Upper lobe of left lung (tissue), 6 donors: Measurements from ENCODE around the gene MDFI. TPM values are rescaled to one million over a fixed set of nuclear protein-coding genes. Genes with fewer than 3 reads are reported as not detected.

Experiments
- ATAC-seq, 2 donors: fragments of 200-7000 bp; cut with Tn5 transposase; one replicate each; pipeline ENCODE4 v1.9.1; 2022; ENCODE audit warnings: mild to moderate bottlenecking in 2 of 2, moderate library complexity in 2 of 2; ENCODE audit not compliant: low FRiP score in 2 of 2
- DNase-seq, 2 donors: peaks; one replicate each; pipeline ENCODE4 v3.0.0-alpha.2; 2019 to 2020
- H3K27ac ChIP-seq, 4 donors: fragments of 200-600 bp; sonication (generic); one replicate each; pipeline ENCODE4 v1.5.1; 2016 to 2019
- H3K27me3 ChIP-seq, 4 donors: fragments of 200-600 bp; sonication (generic); one replicate each; pipeline ENCODE4 v1.5.1; 2017 to 2019
- H3K36me3 ChIP-seq, 4 donors: fragments of 200-600 bp; sonication (generic); one replicate each; pipeline ENCODE4 v1.5.1; 2016 to 2019
- H3K4me1 ChIP-seq, 4 donors: fragments of 200-600 bp; sonication (generic); one replicate each; pipeline ENCODE4 v1.5.1; 2018 to 2019
- H3K4me3 ChIP-seq, 4 donors: fragments of 200-600 bp; sonication (generic); one replicate each; pipeline ENCODE4 v1.5.1; 2017 to 2019; ENCODE audit warnings: mild to moderate bottlenecking in 2 of 4, moderate library complexity in 1 of 4
- H3K9me3 ChIP-seq, 4 donors: fragments of 200-600 bp; sonication (generic); one replicate each; pipeline ENCODE4 v1.5.1; 2018 to 2019
- CTCF ChIP-seq, 6 experiments: fragments of 450-650 bp in 4 of 6; fragments of 200-600 bp in 2 of 6; sonication (generic) in 2 of 6; IDR thresholded peaks; one replicate each; pipeline ENCODE4 v1.5.1; 2016 to 2019; ENCODE audit warnings: antibody characterized with exemption in 6 of 6
- EP300 ChIP-seq, 4 donors: sonication (generic); formaldehyde crosslinking; IDR thresholded peaks; one replicate each; pipeline ENCODE4 v1.5.1; 2017; ENCODE audit warnings: antibody characterized with exemption in 4 of 4, control low read depth in 2 of 4
- POLR2A ChIP-seq, 4 donors: fragments of 450-650 bp; IDR thresholded peaks; one replicate each; pipeline ENCODE4 v1.5.1; 2016 to 2017; ENCODE audit warnings: antibody characterized with exemption in 4 of 4, mild to moderate bottlenecking in 2 of 4
- POLR2AphosphoS5 ChIP-seq, 2 donors: sonication (generic); formaldehyde crosslinking; IDR thresholded peaks; one replicate each; pipeline ENCODE4 v1.5.1; 2017; ENCODE audit warnings: antibody characterized with exemption in 2 of 2
- WGBS, 2 donors: methylation state at CpG; one replicate each; pipeline ENCODE4 v1.1.5; 2017 to 2018; 5-methylcytosine and 5-hydroxymethylcytosine counted together
- total RNA-seq, 6 donors: library from RNA; depleted of rRNA in 4 of 6; stranded (reverse); fragments of >200 nt in 4 of 6; gene quantifications; one replicate each; pipeline versions ENCODE4 v1.1.0 to v1.2.1, GENCODE V29; 2016 to 2021
- donor health status: DM: no; HTN: no; CAD: no; lungs with moderate emphysema.
- donor health status: DM: no; HTN: yes; CAD: no; lungs with severe emphysema.

The MDFI gene
- total RNA-seq, 6 donors from 2014 or later: 4.9 to 23.4 (median 8.0) TPM

GRCh38 chr6:41651962-41652657, 13.8 kb downstream of the MDFI start:
- no peaks in the 10 kb centered on the region for H3K9me3 ChIP-seq
- 88 to 93% methylated on average over 14 of the region's 14 CpGs for WGBS, 2 donors
- H3K27me3 ChIP-seq: no peaks in the 10 kb centered on the region
- H3K36me3 ChIP-seq: no peaks in the 10 kb centered on the region
- no peak for ATAC-seq
- no peak overlapping the region for H3K27ac ChIP-seq
- no peak overlapping the region for H3K4me3 ChIP-seq
- no peak for DNase-seq
- H3K4me1 ChIP-seq: peaks cover 10 to 18% (median 15%) of the 10 kb centered on the region in 4 donors
- TF ChIP-seq POLR2A (IDR thresholded peaks at IDR 0.05): no peak
- TF ChIP-seq CTCF (IDR thresholded peaks at IDR 0.05): no peak
- TF ChIP-seq EP300 (IDR thresholded peaks at IDR 0.05): no peak
- no peak for TF ChIP-seq POLR2AphosphoS5 (IDR thresholded peaks at IDR 0.05)

- Histone ChIP-seq H3K4me1 (peaks cover 10 to 18% (median 15%) of the 10 kb centered on the region in 4 donors), H3K27ac (no peak overlapping the region), H3K27me3 (no peaks in the 10 kb centered on the region), H3K4me3 (no peak overlapping the region), H3K36me3 (no peaks in the 10 kb centered on the region), H3K9me3 (no peaks in the 10 kb centered on the region)
- peak; percentile 48 to 75 for DNase-seq
- WGBS, 2 donors: 69 to 79% methylated on average over 18 to 32 of the region's 32 CpGs
- peak in 1 of 2 donors; percentile 37 for ATAC-seq
- no peak for TF ChIP-seq POLR2AphosphoS5 (IDR thresholded peaks at IDR 0.05)
- no peak for TF ChIP-seq EP300 (IDR thresholded peaks at IDR 0.05)
- TF ChIP-seq POLR2A (IDR thresholded peaks at IDR 0.05): no peak
- TF ChIP-seq CTCF (IDR thresholded peaks at IDR 0.05): no peak
Measured at GRCh38 chr6:41652866-41653652, 14.8 kb downstream of the MDFI start.

- 59 to 91% methylated on average over 4 to 5 of the region's 5 CpGs for WGBS, 2 donors
- Histone ChIP-seq H3K27me3 (no peaks in the 10 kb centered on the region), H3K9me3 (no peaks in the 10 kb centered on the region), H3K36me3 (no peaks in the 10 kb centered on the region), H3K4me3 (no peak overlapping the region), H3K27ac (no peak overlapping the region), H3K4me1 (peaks cover 10 to 18% (median 15%) of the 10 kb centered on the region in 4 donors)
- TF ChIP-seq POLR2AphosphoS5 (IDR thresholded peaks at IDR 0.05) (no peak), EP300 (IDR thresholded peaks at IDR 0.05) (no peak), POLR2A (IDR thresholded peaks at IDR 0.05) (no peak), CTCF (IDR thresholded peaks at IDR 0.05) (no peak)
- no peak for DNase-seq
- ATAC-seq: no peak
Measured at GRCh38 chr6:41653691-41654090, 15.4 kb downstream of the MDFI start.

GRCh38 chr6:41654151-41654697, 16.0 kb downstream of the MDFI start:
- ATAC-seq (no peak), DNase-seq (no peak)
- Histone ChIP-seq H3K4me1 (peaks cover 10 to 18% (median 15%) of the 10 kb centered on the region in 4 donors), H3K27me3 (no peaks in the 10 kb centered on the region), H3K4me3 (no peak overlapping the region), H3K36me3 (no peaks in the 10 kb centered on the region), H3K9me3 (no peaks in the 10 kb centered on the region), H3K27ac (peak overlapping the region in 1 of 4 donors; percentile 5)
- WGBS, 2 donors: 56 to 73% methylated on average over 5 of the region's 5 CpGs
- TF ChIP-seq POLR2A (IDR thresholded peaks at IDR 0.05) (no peak), EP300 (IDR thresholded peaks at IDR 0.05) (no peak), CTCF (IDR thresholded peaks at IDR 0.05) (no peak), POLR2AphosphoS5 (IDR thresholded peaks at IDR 0.05) (no peak)
